Left renal cortex interstitium (tissue), 4 donors: ENCODE measurements around the gene MORC1. TPM values are rescaled to one million over a fixed set of nuclear protein-coding genes. Genes with fewer than 3 reads are reported as not detected.
A peak's percentile ranks its signal among the peaks of the same experiment; 100 is the strongest.

Source experiments
- DNase-seq, 4 donors: peaks; one replicate each; pipeline ENCODE4 v3.0.0-alpha.2; 2013; ENCODE audit warnings: low read depth in 4 of 4, low spot score in 2 of 4, missing footprints in 1 of 4
- polyA plus RNA-seq, 4 donors: library from polyadenylated mRNA; unstranded; fragments of 120-200 nt; gene quantifications; one replicate each; pipeline ENCODE4 v1.2.1, GENCODE V29; 2013; ENCODE audit not compliant: insufficient read length in 4 of 4

The MORC1 gene
- polyA plus RNA-seq, 4 donors, result 0.42 to 0.52 (median 0.47) TPM

- DNase-seq, result no peak
These were observed 170.1 kb downstream of the MORC1 start for GRCh38 chr3:108947855-108948254.

DNA sequence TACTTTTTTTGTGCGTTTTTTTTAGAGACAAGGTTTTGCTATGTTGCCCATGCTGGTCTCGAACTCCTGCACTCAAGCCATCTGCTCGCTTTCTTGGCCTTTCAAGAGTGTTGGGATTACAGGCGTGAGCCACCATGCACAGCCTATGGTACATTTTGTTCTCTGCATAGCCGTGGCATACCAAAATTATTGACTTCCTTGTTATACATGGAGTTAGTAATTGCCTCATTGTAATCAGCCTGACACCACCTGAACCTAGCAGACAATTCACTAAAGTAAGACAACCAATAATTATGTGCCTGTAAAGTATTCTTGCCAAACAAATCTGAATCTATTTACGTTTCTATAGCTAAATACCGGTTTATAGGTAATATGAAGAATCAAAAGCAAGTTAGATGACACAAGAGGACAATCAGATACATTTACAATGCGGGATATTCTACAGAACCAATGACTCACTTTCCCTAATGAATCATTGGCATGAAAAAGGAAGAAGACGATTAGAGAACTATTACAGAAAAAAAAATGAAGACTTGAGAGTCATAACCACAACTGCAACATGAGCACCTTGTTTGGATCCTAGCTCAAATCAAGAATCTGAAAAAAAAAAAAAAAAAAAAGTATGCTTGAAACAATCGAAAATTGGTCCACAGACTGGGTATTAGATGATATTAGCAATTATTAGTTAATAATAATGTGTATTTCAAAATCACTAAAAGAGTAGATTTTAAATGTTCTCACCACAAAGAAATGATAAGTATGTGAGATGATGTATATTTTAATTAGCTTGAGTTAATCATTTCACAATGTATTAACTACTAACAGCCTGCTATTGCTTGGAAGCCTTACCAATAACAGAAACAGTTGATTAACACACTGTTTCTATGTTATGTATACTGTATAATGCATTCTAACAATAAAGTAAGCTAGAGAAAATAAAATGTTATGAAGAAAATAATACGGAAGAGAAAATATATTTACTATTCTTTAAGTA lies 171.3 kb downstream of the MORC1 start:
- no peak for DNase-seq

DNA sequence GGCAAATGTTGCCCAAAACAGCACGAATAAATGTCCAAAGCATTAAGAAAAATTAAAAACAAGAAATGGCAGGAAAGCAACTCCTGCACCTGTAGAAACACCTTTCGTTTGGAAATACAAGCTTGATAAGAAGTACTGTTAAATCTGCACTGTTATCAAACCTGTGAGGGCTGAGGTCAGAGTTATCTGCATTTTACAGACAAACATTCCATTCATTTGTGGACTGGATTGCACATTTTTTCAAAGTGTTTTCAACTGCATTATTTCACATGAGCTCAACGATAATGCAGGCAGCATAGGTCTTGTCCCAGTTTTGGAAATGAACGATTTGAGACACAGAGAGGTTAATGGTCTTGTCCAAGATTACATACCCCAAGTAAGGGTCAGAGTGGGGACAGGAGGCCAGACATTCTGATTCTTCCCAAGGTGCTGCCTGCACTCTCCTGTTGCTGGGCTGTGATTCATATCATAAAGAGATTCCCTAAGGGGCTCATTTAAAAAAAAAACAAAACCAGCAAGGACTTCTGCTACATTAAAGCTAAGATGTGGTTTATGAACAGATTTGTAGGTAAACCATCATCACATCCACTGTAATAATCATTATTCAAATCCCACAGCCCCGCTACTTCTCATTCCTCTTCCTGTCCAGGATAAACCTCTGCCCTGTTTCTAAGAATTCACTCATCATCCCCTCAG lies 177.2 kb downstream of the MORC1 start:
- DNase-seq, result no peak

- no peak for DNase-seq
These were observed 177.8 kb downstream of the MORC1 start for GRCh38 chr3:108940166-108940565.

- no peak for DNase-seq
These were observed 180.8 kb downstream of the MORC1 start for GRCh38 chr3:108936924-108937689.

- DNase-seq, result no peak
These were observed 186.9 kb downstream of the MORC1 start for GRCh38 chr3:108931035-108931434.

GRCh38 chr3:108918866-108919265 lies 199.1 kb downstream of the MORC1 start:
- no peak for DNase-seq

GRCh38 chr3:108914774-108915641 lies 202.9 kb downstream of the MORC1 start:
- DNase-seq, result peak in 1 of 4 donors; percentile 39

DNA sequence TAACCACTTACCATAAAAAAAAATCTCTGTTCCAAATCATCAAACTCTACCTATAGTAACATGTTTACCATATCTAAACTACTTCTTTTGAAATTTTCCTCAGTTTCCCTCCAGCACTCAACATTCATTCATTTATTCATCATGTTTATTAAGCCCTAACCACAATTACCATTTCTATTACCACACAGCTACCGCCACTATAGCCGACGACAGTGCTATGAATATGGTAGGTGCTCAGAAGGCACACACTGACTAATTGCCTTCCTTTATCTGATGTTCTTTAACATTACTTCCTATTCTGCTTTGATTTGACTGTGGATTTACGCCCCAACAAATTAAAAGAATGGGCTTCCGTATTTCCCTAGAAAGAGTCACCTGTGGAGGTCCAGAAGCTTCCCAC lies 208.1 kb downstream of the MORC1 start:
- no peak for DNase-seq

Other genes with a start within 250 kb of the MORC1 start
- under 1 TPM in 3 of 4 donors, not detected in 1; 0.21 to 0.55 (median 0.27) TPM for gene GUCA1C, start 164.3 kb downstream of the MORC1 start, polyA plus RNA-seq
- gene C3orf85, start 18.6 kb upstream of the MORC1 start, polyA plus RNA-seq, result 10 to 100 TPM; 13.2 to 19.6 (median 16.2) TPM
- 1 to 10 TPM in 3 of 4 donors, under 1 TPM in 1; 0.72 to 1.3 (median 1.1) TPM for gene DPPA2, start 198.4 kb upstream of the MORC1 start, polyA plus RNA-seq
- gene DPPA4, start 219.4 kb upstream of the MORC1 start, polyA plus RNA-seq, result 1 to 10 TPM; 4.9 to 6.4 (median 5.7) TPM